ENCODE measurements around the gene GABRB1. TPM values are rescaled to one million over a fixed set of nuclear protein-coding genes. Genes with fewer than 3 reads are reported as not detected.

The GABRB1 gene
- total RNA-seq, 1 donor from 2014 or later: 4.0 TPM

GRCh38 chr4:47475411-47475810 is 444.0 kb downstream of the GABRB1 start:
- no peak for DNase-seq
- intact Hi-C loops (cut with micrococcal nuclease): no loop called here
- no peak for ATAC-seq

Other genes starting within 250 kb of the GABRB1 start
- gene COX7B2, start 122.3 kb upstream of the GABRB1 start, total RNA-seq: not detected
- 16.5 TPM for gene GABRA4, start 38.0 kb upstream of the GABRB1 start, total RNA-seq